Liver (tissue), 9 donors: Measurements from ENCODE around the gene CMTM8. TPM values are rescaled to one million over a fixed set of nuclear protein-coding genes. Genes with fewer than 3 reads are reported as not detected.

ENCODE experiments used
- DNase-seq: peaks from one replicate; pipeline ENCODE4 v3.0.0-alpha.2; 2017; ENCODE audit warnings: low spot score
- H3K27ac ChIP-seq, 2 donors: one replicate each; pipeline ENCODE4 v1.7.0; 2013; ENCODE audit warnings: inconsistent platforms in 2 of 2, low read length in 2 of 2, control low read depth in 1 of 2, low read depth in 1 of 2, mild to moderate bottlenecking in 1 of 2
- H3K27me3 ChIP-seq, 4 donors: one replicate each; pipeline versions ENCODE4 v1.6.1 to v1.7.0; 2013; ENCODE audit warnings: low read length in 3 of 4, inconsistent platforms in 1 of 4, mild to moderate bottlenecking in 1 of 4, moderate library complexity in 1 of 4; ENCODE audit not compliant: control insufficient read depth in 4 of 4, insufficient read depth in 4 of 4
- H3K36me3 ChIP-seq, 4 donors: one replicate each; pipeline versions ENCODE4 v1.6.1 to v1.7.0; 2013; ENCODE audit warnings: low read length in 3 of 4, mild to moderate bottlenecking in 3 of 4, low read depth in 1 of 4, moderate library complexity in 1 of 4; ENCODE audit not compliant: control insufficient read depth in 4 of 4, insufficient read depth in 3 of 4
- H3K4me1 ChIP-seq, 4 donors: one replicate each; pipeline versions ENCODE4 v1.6.1 to v1.7.0; 2013; ENCODE audit warnings: low read length in 3 of 4, mild to moderate bottlenecking in 3 of 4, moderate library complexity in 1 of 4; ENCODE audit not compliant: control insufficient read depth in 4 of 4, insufficient read depth in 4 of 4
- H3K4me3 ChIP-seq, 3 donors: one replicate each; pipeline versions ENCODE4 v1.6.1 to v1.7.0; 2013; ENCODE audit warnings: low read length in 3 of 3, control low read depth in 1 of 3, low read depth in 1 of 3, mild to moderate bottlenecking in 1 of 3
- H3K9ac ChIP-seq, 2 donors: one replicate each; pipeline ENCODE4 v1.7.0; 2013; ENCODE audit warnings: low read length in 2 of 2, mild to moderate bottlenecking in 2 of 2, moderate library complexity in 2 of 2, control low read depth in 1 of 2, low read depth in 1 of 2
- H3K9me3 ChIP-seq, 4 donors: one replicate each; pipeline versions ENCODE4 v1.6.1 to v1.7.0; 2013; ENCODE audit warnings: low read length in 3 of 4; ENCODE audit not compliant: control insufficient read depth in 4 of 4
- ATF3 ChIP-seq: IDR thresholded peaks from 2 replicates; pipeline ENCODE4 v1.6.1; 2016; ENCODE audit warnings: antibody characterized with exemption
- CTCF ChIP-seq: fragments of 150-350 bp; IDR thresholded peaks from 2 replicates; pipeline ENCODE4 v1.5.1; 2017; ENCODE audit warnings: improper control_type of control experiment, low read depth, low read length; ENCODE audit not compliant: missing input control
- EGR1 ChIP-seq, 2 donors: IDR thresholded peaks; 2 replicates each; pipeline ENCODE4 v1.6.1; 2016 to 2018; ENCODE audit warnings: antibody characterized with exemption in 2 of 2, low read depth in 2 of 2
- FOXA1 ChIP-seq: IDR thresholded peaks from 2 replicates; pipeline ENCODE4 v1.6.1; 2016; ENCODE audit warnings: antibody characterized with exemption
- FOXA2 ChIP-seq: IDR thresholded peaks from 2 replicates; pipeline ENCODE4 v1.6.1; 2016; ENCODE audit warnings: antibody characterized with exemption
- GABPA ChIP-seq, 2 donors: IDR thresholded peaks in 1 of 2; conservative IDR thresholded peaks in 1 of 2; 2 replicates each; pipeline ENCODE4 v1.6.1; 2016; ENCODE audit warnings: antibody characterized with exemption in 2 of 2, mild to moderate bottlenecking in 1 of 2, moderate library complexity in 1 of 2
- HNF4A ChIP-seq, 2 donors: conservative IDR thresholded peaks; 2 replicates each; pipeline ENCODE4 v1.6.1; 2016; ENCODE audit warnings: antibody characterized with exemption in 2 of 2, mild to moderate bottlenecking in 2 of 2
- HNF4G ChIP-seq: IDR thresholded peaks from 2 replicates; pipeline ENCODE4 v1.6.1; 2016; ENCODE audit warnings: antibody characterized with exemption
- JUND ChIP-seq, 2 donors: IDR thresholded peaks; 2 replicates each; pipeline ENCODE4 v1.6.1; 2016; ENCODE audit warnings: antibody characterized with exemption in 2 of 2
- MAX ChIP-seq: IDR thresholded peaks from 2 replicates; pipeline ENCODE4 v1.6.1; 2016; ENCODE audit warnings: antibody characterized with exemption
- NR2F2 ChIP-seq: IDR thresholded peaks from 2 replicates; pipeline ENCODE4 v1.6.1; 2016; ENCODE audit warnings: antibody characterized with exemption
- RAD21 ChIP-seq, 2 donors: IDR thresholded peaks; 2 replicates each; pipeline ENCODE4 v1.6.1; 2016; ENCODE audit warnings: antibody characterized with exemption in 2 of 2, mild to moderate bottlenecking in 2 of 2
- REST ChIP-seq: IDR thresholded peaks from 2 replicates; pipeline ENCODE4 v1.6.1; 2016; ENCODE audit warnings: antibody characterized with exemption, mild to moderate bottlenecking
- RXRA ChIP-seq, 2 donors: IDR thresholded peaks; 2 replicates each; pipeline ENCODE4 v1.6.1; 2017 to 2018; ENCODE audit warnings: antibody characterized with exemption in 2 of 2, mild to moderate bottlenecking in 1 of 2
- SP1 ChIP-seq: IDR thresholded peaks from 2 replicates; pipeline ENCODE4 v1.6.1; 2018; ENCODE audit warnings: antibody characterized with exemption, mild to moderate bottlenecking
- TAF1 ChIP-seq: conservative IDR thresholded peaks from 2 replicates; pipeline ENCODE4 v1.6.1; 2016; ENCODE audit warnings: antibody characterized with exemption, mild to moderate bottlenecking
- YY1 ChIP-seq: IDR thresholded peaks from 2 replicates; pipeline ENCODE4 v1.6.1; 2016; ENCODE audit warnings: antibody characterized with exemption, mild to moderate bottlenecking
- ZBTB33 ChIP-seq: IDR thresholded peaks from 2 replicates; pipeline ENCODE4 v1.6.1; 2016; ENCODE audit warnings: antibody characterized with exemption
- WGBS: extraction: QIAGEN DNeasy Blood & Tissue Kit; methylation state at CpG from one replicate; pipeline ENCODE4 v1.1.7; 2013; 5-methylcytosine and 5-hydroxymethylcytosine counted together
- polyA plus RNA-seq, 2 donors: library from polyadenylated mRNA; stranded (reverse) in 1 of 2; unstranded in 1 of 2; fragments of 200-250 nt in 1 of 2; fragments of >200 nt in 1 of 2; fragmentation: Nextera tagmentation in 1 of 2; extraction: Ambion mirVana in 1 of 2; gene quantifications; one replicate each; pipeline versions ENCODE4 v1.2.1 to v1.2.3, GENCODE V29; 2013 to 2015
- total RNA-seq, 2 donors: library from RNA; depleted of rRNA; stranded (reverse); fragments of >200 nt; gene quantifications; one replicate each; pipeline ENCODE4 v1.2.3, GENCODE V29; 2014
- donor health status: healthy.
- donor health status: healthy.
- donor health status: healthy.
- donor health status: healthy.
- donor health status: healthy.

The CMTM8 gene
- total and polyA plus RNA-seq, 4 donors, result 4.3 to 44.6 (median 12.5) TPM

GRCh38 chr3:32373276-32373675 is 134.8 kb downstream of the CMTM8 start:
- no peaks in the 10 kb centered on the region for H3K27me3 ChIP-seq
- H3K9me3 ChIP-seq, result no peaks in the 10 kb centered on the region
- peaks cover 0 to 8% (median 1%) of the 10 kb centered on the region in 4 donors for H3K36me3 ChIP-seq
- H3K27ac ChIP-seq, result no peak overlapping the region
- 76% methylated on average over 5 of the region's 5 CpGs for WGBS
- TF ChIP-seq RXRA (IDR thresholded peaks at IDR 0.05) (no peak), ZBTB33 (no peak), REST (no peak), ATF3 (no peak), FOXA2 (no peak), GABPA (IDR thresholded peaks at IDR 0.05 in 1 of 2, conservative IDR thresholded peaks at IDR 0.05 in 1 of 2) (no peak), JUND (IDR thresholded peaks at IDR 0.05) (no peak), EGR1 (IDR thresholded peaks at IDR 0.05; ENCODE audit: low read depth in 2 of 2) (no peak)
- DNase-seq, result no peak
- no peak overlapping the region for H3K4me3 ChIP-seq
- no peaks in the 10 kb centered on the region for H3K4me1 ChIP-seq
- H3K9ac ChIP-seq, result no peak overlapping the region

GRCh38 chr3:32373844-32374243 is 135.4 kb downstream of the CMTM8 start:
- Histone ChIP-seq H3K36me3 (peaks cover 0 to 8% (median 1%) of the 10 kb centered on the region in 4 donors), H3K4me1 (no peaks in the 10 kb centered on the region), H3K9ac (no peak overlapping the region), H3K27ac (no peak overlapping the region), H3K27me3 (no peaks in the 10 kb centered on the region), H3K9me3 (no peaks in the 10 kb centered on the region), H3K4me3 (no peak overlapping the region)
- WGBS, result 85% methylated on average over 5 of the region's 5 CpGs
- DNase-seq, result no peak
- TF ChIP-seq ATF3, result no peak
- no peak for TF ChIP-seq TAF1
- TF ChIP-seq YY1, result no peak
- no peak for TF ChIP-seq HNF4A (conservative IDR thresholded peaks at IDR 0.05)
- TF ChIP-seq NR2F2, result no peak
- TF ChIP-seq ZBTB33, result no peak
- no peak for TF ChIP-seq FOXA1
- TF ChIP-seq CTCF, result no peak
- no peak for TF ChIP-seq JUND (IDR thresholded peaks at IDR 0.05)
- no peak for TF ChIP-seq GABPA (IDR thresholded peaks at IDR 0.05 in 1 of 2, conservative IDR thresholded peaks at IDR 0.05 in 1 of 2)
- no peak for TF ChIP-seq SP1
- TF ChIP-seq FOXA2, result no peak
- no peak for TF ChIP-seq RXRA (IDR thresholded peaks at IDR 0.05)
- TF ChIP-seq MAX, result no peak
- no peak for TF ChIP-seq HNF4G
- TF ChIP-seq RAD21 (IDR thresholded peaks at IDR 0.05), result no peak
